GM12891 (cell line): Measurements from ENCODE around the gene PTPRR.

Experiments
- PAX5 ChIP-seq: IDR thresholded peaks from 2 replicates; pipeline ENCODE4 v1.6.1; 2011; ENCODE audit warnings: low read length, moderate library complexity, mild to moderate bottlenecking; ENCODE audit not compliant: insufficient read depth, severe bottlenecking
- POLR2A ChIP-seq: IDR thresholded peaks from 2 replicates; pipeline ENCODE4 v1.6.1; 2011; ENCODE audit warnings: low read depth, low read length, control low read depth
- POLR2AphosphoS5 ChIP-seq: IDR thresholded peaks from 2 replicates; pipeline ENCODE4 v1.6.1; 2011; ENCODE audit warnings: low read depth, low read length, control low read depth
- POU2F2 ChIP-seq: IDR thresholded peaks from 2 replicates; pipeline ENCODE4 v1.6.1; 2011; ENCODE audit warnings: low read depth, mild to moderate bottlenecking, control low read depth, low read length, moderate library complexity
- SPI1 ChIP-seq: IDR thresholded peaks from 2 replicates; pipeline ENCODE4 v1.6.1; 2011; ENCODE audit warnings: low read depth, low read length, control low read depth
- TAF1 ChIP-seq: IDR thresholded peaks from 2 replicates; pipeline ENCODE4 v1.6.1; 2011; ENCODE audit warnings: low read depth, low read length, control low read depth

DNA sequence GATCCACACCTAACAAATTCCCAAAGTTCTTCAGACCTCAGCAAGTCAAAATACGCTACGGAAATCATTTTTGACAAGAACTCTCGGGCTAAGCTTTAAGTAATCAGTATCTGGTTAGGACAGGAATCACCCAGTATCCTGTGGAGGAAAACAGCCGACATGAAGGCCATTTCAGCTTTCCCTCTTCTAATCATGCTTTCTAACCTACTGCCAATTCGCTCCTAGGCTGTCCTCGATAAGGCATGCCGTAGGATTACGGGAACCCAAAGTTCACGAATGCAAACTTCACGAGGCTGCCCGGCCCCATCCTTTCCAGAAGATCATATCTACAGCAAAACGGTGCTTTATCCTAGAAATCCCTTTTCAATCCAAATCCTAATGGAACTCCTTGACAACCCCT lies 201.5 kb downstream of the PTPRR start:
- TF ChIP-seq TAF1 (no peak), POLR2A (no peak), SPI1 (no peak), POLR2AphosphoS5 (no peak), POU2F2 (no peak), PAX5 (no peak)
